HUES48 (cell line): ENCODE data around the gene ATP13A2.

Experiments
- H3K27ac ChIP-seq: one replicate; pipeline ENCODE4 v1.7.0; 2013; ENCODE audit warnings: low read depth, low read length, inconsistent platforms
- H3K27me3 ChIP-seq: 2 replicates; pipeline ENCODE4 v1.6.1; 2013; ENCODE audit warnings: mild to moderate bottlenecking, low read length; ENCODE audit not compliant: control insufficient read depth, insufficient read depth
- H3K36me3 ChIP-seq: 2 replicates; pipeline ENCODE4 v1.6.1; 2013; ENCODE audit warnings: low read length; ENCODE audit not compliant: control insufficient read depth, insufficient read depth
- H3K4me1 ChIP-seq: 2 replicates; pipeline ENCODE4 v1.6.1; 2013; ENCODE audit warnings: mild to moderate bottlenecking, low read length; ENCODE audit not compliant: control insufficient read depth, insufficient read depth
- H3K4me3 ChIP-seq: 2 replicates; pipeline ENCODE4 v1.5.1; 2013; ENCODE audit warnings: mild to moderate bottlenecking, low read depth, low read length
- H3K9ac ChIP-seq: 2 replicates; pipeline ENCODE4 v1.6.1; 2013; ENCODE audit warnings: mild to moderate bottlenecking, low read depth, low read length, moderate library complexity
- H3K9me3 ChIP-seq: 2 replicates; pipeline ENCODE4 v1.6.1; 2013; ENCODE audit warnings: low read length; ENCODE audit not compliant: control insufficient read depth, insufficient read depth

The ATP13A2 gene

DNA sequence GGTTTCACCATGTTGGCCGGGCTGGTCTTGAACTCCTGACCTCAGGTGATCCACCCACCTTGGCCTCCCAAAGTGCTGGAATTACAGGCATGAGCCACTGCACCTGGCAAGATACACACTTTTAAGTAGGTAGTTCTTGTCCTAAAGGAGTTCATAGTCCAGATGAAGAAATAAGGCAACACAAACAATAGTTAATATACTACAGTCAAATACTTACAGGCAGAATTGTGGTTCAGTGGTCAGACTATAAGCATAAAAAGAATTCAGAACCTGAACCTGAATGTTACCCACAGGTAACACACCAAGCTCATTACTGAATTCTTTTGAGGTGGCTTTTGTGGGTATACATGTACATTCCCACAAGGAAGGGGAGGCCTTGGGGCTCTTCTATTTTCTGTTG, 40.3 kb upstream of the ATP13A2 start:
- H3K9me3 ChIP-seq: no peaks in the 10 kb centered on the region
- no peaks in the 10 kb centered on the region for H3K27me3 ChIP-seq
- H3K9ac ChIP-seq: no peak overlapping the region
- peaks cover 10% of the 10 kb centered on the region for H3K4me1 ChIP-seq
- peaks cover 20% of the 10 kb centered on the region for H3K36me3 ChIP-seq
- no peak overlapping the region for H3K4me3 ChIP-seq
- H3K27ac ChIP-seq: no peak overlapping the region

DNA sequence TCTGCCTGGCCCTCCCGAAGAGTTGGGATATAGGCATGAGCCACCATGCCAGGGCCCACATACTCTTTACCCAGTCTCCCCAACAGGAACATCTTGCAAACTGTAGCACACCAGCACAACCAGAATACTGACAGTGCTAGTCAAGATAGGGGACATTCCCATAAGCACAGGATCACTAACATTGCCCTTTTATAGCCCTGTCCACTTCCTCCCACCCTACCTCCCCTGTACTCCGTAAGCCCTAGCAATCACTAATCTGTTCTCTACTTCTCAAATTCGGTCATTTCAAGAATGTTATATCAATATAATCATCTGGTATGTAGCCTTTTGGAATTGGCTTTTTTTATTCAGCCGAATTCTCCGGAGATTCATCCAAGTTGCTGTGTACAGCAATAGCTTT, 36.2 kb upstream of the ATP13A2 start:
- Histone ChIP-seq H3K36me3 (peaks cover 43% of the 10 kb centered on the region), H3K4me1 (peaks cover 10% of the 10 kb centered on the region), H3K27me3 (no peaks in the 10 kb centered on the region), H3K27ac (no peak overlapping the region), H3K9ac (no peak overlapping the region), H3K9me3 (no peaks in the 10 kb centered on the region), H3K4me3 (no peak overlapping the region)

DNA sequence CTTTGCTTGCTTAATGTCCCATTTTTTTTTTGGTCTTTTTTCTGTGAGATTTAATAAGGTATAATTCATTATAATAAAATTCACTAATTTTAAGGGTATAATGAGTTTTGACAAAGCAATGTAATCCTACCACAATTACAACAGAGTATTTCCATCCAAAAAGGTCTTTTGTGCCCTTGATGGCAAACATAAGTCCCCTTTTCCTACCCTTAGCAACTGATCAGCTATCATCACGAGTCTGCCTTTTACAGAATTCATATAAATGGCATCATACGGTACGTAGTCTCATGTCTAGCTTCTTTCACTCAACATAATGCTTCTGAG, 34.6 kb upstream of the ATP13A2 start:
- H3K4me3 ChIP-seq: no peak overlapping the region
- no peaks in the 10 kb centered on the region for H3K27me3 ChIP-seq
- H3K36me3 ChIP-seq: peaks cover 54% of the 10 kb centered on the region
- no peak overlapping the region for H3K9ac ChIP-seq
- H3K9me3 ChIP-seq: no peaks in the 10 kb centered on the region
- H3K4me1 ChIP-seq: 0 out of 2 replicates have a peak, but pooled peaks cover 3% of the 10 kb centered on the region
- no peak overlapping the region for H3K27ac ChIP-seq

DNA sequence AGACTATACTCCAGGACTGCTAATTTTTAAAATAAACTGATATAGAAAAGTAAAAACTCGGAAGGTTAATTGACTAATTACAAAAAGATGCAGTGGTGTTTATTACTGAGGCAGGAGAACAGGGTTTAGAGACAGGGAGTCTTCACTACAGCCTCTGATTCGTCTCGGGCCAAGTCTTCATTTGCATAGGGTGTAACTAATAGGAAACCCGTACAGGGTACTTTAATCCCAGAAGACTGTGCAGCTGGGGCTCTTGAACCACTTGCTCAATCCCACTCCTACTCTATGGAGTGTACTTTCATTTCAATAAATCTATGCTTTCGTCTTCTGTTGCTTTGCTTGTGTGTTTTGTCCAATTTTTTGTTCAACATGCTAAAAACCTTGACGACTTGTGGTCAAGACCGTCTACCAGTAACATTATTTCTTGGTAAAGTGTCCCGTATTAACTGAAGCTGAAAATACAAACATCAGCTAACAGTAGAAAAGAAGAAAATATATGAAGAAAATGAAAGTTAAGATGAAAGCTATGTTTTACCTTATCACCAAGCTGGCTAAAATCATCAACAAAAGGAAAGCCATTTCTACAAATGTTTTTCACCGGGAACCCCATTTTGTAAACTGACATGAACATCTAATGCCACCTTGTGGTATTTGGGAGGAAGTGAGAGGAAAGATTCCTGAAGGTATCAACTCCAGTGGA, 34.1 kb upstream of the ATP13A2 start:
- H3K9me3 ChIP-seq: no peaks in the 10 kb centered on the region
- H3K4me1 ChIP-seq: 0 out of 2 replicates have a peak, but pooled peaks cover 3% of the 10 kb centered on the region
- no peak overlapping the region for H3K9ac ChIP-seq
- no peak overlapping the region for H3K27ac ChIP-seq
- peaks cover 52% of the 10 kb centered on the region for H3K36me3 ChIP-seq
- no peak overlapping the region for H3K4me3 ChIP-seq
- H3K27me3 ChIP-seq: no peaks in the 10 kb centered on the region

DNA sequence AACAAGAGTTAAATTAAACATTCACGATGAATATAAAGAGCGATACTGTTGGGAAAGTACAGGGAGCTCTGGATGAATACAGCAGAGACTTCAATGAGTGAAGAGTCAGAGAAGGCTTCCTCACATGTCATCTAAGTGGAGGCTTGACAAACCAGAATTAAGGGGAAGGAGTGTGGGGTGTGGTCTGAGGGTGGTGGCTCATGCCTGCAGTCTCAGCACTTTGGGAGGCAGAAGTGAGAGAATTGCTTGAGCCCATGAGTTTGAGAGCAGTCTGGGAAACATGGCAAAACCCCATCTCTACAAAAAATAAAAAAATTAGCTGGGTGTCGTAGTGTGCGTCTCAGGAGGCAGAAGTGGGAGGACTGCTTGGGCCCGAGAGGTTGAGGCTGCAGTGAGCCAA, 33.4 kb upstream of the ATP13A2 start:
- Histone ChIP-seq H3K27ac (no peak overlapping the region), H3K4me1 (0 out of 2 replicates have a peak, but pooled peaks cover 3% of the 10 kb centered on the region), H3K36me3 (peaks cover 52% of the 10 kb centered on the region), H3K9me3 (no peaks in the 10 kb centered on the region), H3K9ac (no peak overlapping the region), H3K4me3 (no peak overlapping the region), H3K27me3 (no peaks in the 10 kb centered on the region)

DNA sequence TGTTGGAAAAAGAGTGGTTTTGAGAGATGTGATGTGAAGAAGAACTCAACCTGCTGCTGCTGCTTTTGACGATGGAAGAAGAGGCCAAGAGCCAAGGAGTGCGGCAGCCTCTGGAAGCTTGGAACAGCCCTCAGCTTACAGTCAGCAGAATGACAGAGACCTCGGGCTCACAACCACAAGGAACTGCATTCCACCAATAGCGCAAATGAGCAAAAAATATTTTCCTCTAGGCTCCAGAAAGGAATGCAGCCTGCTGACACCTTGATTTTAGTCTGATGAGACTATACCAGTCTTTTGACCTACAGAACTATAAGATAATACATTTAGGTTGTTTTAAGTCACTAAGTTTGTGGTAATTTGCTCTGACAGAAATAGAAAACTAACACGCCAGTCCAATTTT, 31.9 kb upstream of the ATP13A2 start:
- Histone ChIP-seq H3K4me3 (no peak overlapping the region), H3K9me3 (no peaks in the 10 kb centered on the region), H3K27ac (no peak overlapping the region), H3K4me1 (0 out of 2 replicates have a peak, but pooled peaks cover 3% of the 10 kb centered on the region), H3K36me3 (peaks cover 60% of the 10 kb centered on the region), H3K9ac (no peak overlapping the region), H3K27me3 (no peaks in the 10 kb centered on the region)

DNA sequence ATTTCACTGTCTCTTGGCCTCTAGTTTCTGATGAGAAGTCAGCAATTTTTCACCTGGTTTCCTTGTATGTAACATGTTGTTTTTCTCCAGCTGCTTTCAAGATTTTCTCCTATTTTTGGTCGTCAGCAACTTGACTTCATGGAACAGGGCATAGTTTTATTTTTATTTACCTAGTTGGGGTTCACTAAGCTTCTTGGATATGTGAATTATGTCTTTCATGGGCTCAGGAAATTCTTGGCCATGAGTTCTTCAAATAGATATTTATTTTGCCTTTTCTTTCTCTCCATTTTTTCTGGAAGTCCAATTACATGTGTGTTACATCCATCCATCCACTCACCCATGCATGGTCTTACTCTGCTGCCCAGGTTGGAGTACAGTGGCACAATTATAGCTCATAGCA, 28.4 kb upstream of the ATP13A2 start:
- Histone ChIP-seq H3K4me3 (no peak overlapping the region), H3K36me3 (peaks cover 79% of the 10 kb centered on the region)

DNA sequence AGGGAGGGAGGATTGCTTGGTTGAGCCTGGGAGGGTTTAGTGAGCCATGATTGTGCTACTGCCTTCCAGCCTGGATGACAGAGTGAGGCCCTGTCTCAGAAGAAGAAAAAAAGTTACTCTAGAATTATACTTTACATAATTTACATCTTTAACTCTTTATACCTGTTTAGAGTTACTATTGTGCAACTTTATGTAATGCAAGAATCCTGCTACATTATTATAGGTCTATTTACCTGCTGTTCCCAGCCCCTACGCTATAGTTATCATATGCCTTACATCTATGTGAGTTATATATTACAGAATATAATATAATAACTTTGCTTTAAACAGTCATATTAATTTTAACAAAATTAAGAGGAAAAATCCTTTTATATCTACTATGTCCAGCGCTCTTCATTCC, 27.8 kb upstream of the ATP13A2 start:
- Histone ChIP-seq H3K27ac (no peak overlapping the region), H3K9me3 (no peaks in the 10 kb centered on the region), H3K4me3 (no peak overlapping the region), H3K27me3 (no peaks in the 10 kb centered on the region), H3K36me3 (peaks cover 77% of the 10 kb centered on the region), H3K9ac (no peak overlapping the region), H3K4me1 (no peaks in the 10 kb centered on the region)

More for the DNA sequence above, 28.4 kb upstream of the ATP13A2 start:
- H3K27me3 ChIP-seq: no peaks in the 10 kb centered on the region
- H3K9ac ChIP-seq: no peak overlapping the region
- H3K9me3 ChIP-seq: no peaks in the 10 kb centered on the region
- no peaks in the 10 kb centered on the region for H3K4me1 ChIP-seq
- no peak overlapping the region for H3K27ac ChIP-seq

DNA sequence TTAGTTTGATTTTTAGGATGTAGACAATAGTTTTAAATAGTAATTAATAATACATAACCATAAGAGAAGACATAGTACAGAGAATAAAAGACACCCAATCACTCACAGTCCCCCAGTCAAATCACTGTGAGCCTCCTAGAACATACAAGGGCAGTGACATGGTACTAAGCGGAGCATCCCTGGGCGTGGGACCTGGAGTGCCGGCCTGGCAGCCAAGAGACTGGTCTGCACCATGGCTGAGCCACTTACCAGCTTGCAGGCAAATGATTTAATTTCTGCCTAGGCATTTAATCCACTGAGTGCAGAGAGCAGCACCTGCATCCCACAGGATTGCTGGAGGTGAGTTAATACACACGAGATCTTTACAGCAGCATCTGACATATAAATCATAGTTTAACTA, 21.8 kb upstream of the ATP13A2 start:
- Histone ChIP-seq H3K9me3 (no peaks in the 10 kb centered on the region), H3K27me3 (no peaks in the 10 kb centered on the region), H3K27ac (no peak overlapping the region), H3K9ac (no peak overlapping the region), H3K36me3 (peaks cover 55% of the 10 kb centered on the region), H3K4me3 (no peak overlapping the region), H3K4me1 (no peaks in the 10 kb centered on the region)

DNA sequence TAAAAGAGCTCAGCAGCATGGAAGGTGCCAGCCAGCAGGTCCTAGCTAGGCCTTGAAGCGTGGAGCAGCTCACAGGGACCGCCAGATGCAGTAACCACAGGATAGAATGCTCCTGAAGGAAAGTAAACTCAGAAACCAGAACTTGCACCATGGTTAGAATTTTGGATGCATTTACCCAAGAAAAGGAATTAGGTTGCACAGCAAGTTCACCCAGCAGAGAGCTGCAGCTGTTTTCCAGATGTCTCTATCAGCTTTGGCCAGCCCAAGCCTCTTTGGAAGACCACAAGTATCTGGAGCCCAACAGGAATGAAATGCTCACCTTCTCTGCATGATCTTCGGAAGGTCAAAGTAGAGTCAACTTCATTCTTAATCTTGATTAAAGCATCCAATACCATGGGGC, 21.0 kb upstream of the ATP13A2 start:
- Histone ChIP-seq H3K36me3 (peaks cover 59% of the 10 kb centered on the region), H3K4me3 (no peak overlapping the region), H3K27ac (no peak overlapping the region), H3K27me3 (no peaks in the 10 kb centered on the region), H3K4me1 (no peaks in the 10 kb centered on the region), H3K9me3 (no peaks in the 10 kb centered on the region), H3K9ac (no peak overlapping the region)

DNA sequence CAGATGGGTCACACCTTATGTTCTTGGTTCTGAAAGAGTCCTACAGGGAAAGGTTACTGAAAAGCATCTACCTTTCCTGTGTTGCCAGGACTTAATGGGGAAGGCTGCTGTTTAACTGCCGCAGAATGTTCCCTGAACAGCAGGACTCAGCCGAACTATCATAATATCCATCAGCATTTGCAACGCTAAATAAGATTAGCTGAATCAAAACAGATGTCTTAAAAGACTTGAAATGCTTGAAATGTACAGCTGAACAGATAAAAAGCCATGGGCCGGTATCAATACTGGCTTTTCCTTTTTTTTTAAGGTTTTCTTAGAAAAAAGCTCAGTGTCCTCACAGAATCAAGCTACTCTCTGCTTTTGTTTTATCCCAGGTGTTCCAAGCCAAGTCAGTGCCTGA, 19.7 kb upstream of the ATP13A2 start:
- H3K27ac ChIP-seq: no peak overlapping the region
- H3K4me1 ChIP-seq: no peaks in the 10 kb centered on the region
- H3K4me3 ChIP-seq: no peak overlapping the region
- H3K36me3 ChIP-seq: peaks cover 62% of the 10 kb centered on the region
- no peak overlapping the region for H3K9ac ChIP-seq
- no peaks in the 10 kb centered on the region for H3K27me3 ChIP-seq
- H3K9me3 ChIP-seq: no peaks in the 10 kb centered on the region
